NCI-H146 treated with DMSO at 0.1 percent for 48 hours (cell line): ENCODE data around the gene GYPC.
"Not testable (repeated sequence)": the region's sequence is repeated elsewhere in the genome, so short reads cannot be mapped to it uniquely, and the experiment has no call there.

Source experiments
- DNase-seq: peaks from one replicate; lab custom pipeline; 2025; ENCODE audit not compliant: unreplicated experiment; lab: John Stamatoyannopoulos, UW

GYPC gene

GRCh38 chr2:126698376-126698775 is 42.4 kb downstream of the GYPC start:
- DNase-seq, result no peak

GRCh38 chr2:126699018-126699417 is 43.1 kb downstream of the GYPC start:
- DNase-seq, result no peak

GRCh38 chr2:126699716-126700581 is 44.0 kb downstream of the GYPC start:
- no peak for DNase-seq

GRCh38 chr2:126700677-126701076 is 44.7 kb downstream of the GYPC start:
- no peak for DNase-seq

GRCh38 chr2:126703311-126703710 is 47.4 kb downstream of the GYPC start:
- no peak for DNase-seq

- no peak for DNase-seq
Measured at GRCh38 chr2:126704434-126705160, 48.6 kb downstream of the GYPC start.

- no peak for DNase-seq
Measured at GRCh38 chr2:126707191-126707590, 51.2 kb downstream of the GYPC start.

- DNase-seq, result no peak
Measured at GRCh38 chr2:126707941-126708340, 52.0 kb downstream of the GYPC start.

GRCh38 chr2:126714191-126714965 is 58.4 kb downstream of the GYPC start:
- no peak for DNase-seq

- DNase-seq, result no peak
Measured at GRCh38 chr2:126715111-126715510, 59.2 kb downstream of the GYPC start.

- no peak for DNase-seq
Measured at GRCh38 chr2:126715576-126716406, 59.8 kb downstream of the GYPC start.

GRCh38 chr2:126717277-126717676 is 61.3 kb downstream of the GYPC start:
- not testable (repeated sequence) for DNase-seq

- DNase-seq, result no peak
Measured at GRCh38 chr2:126717928-126718327, 62.0 kb downstream of the GYPC start.

- no peak for DNase-seq
Measured at GRCh38 chr2:126719191-126719832, 63.4 kb downstream of the GYPC start.

GRCh38 chr2:126719833-126720351 is 63.9 kb downstream of the GYPC start:
- DNase-seq, result no peak

GRCh38 chr2:126720638-126721037 is 64.7 kb downstream of the GYPC start:
- DNase-seq, result no peak

GRCh38 chr2:126722081-126722480 is 66.1 kb downstream of the GYPC start:
- DNase-seq, result no peak

GRCh38 chr2:126722546-126722945 is 66.6 kb downstream of the GYPC start:
- DNase-seq, result no peak

- DNase-seq, result no peak
Measured at GRCh38 chr2:126723281-126723815, 67.4 kb downstream of the GYPC start.

GRCh38 chr2:126725580-126725979 is 69.6 kb downstream of the GYPC start:
- DNase-seq, result no peak
